Stromal cell of bone marrow (primary cell): Measurements from ENCODE around the gene MAGED2.
"Not testable (repeated sequence)": the region's sequence is repeated elsewhere in the genome, so short reads cannot be mapped to it uniquely, and the experiment has no call there.

Experiments
- DNase-seq: peaks from one replicate; pipeline ENCODE4 v3.0.0-alpha.2; 2012; ENCODE audit warnings: low read depth

The MAGED2 gene, protein sequence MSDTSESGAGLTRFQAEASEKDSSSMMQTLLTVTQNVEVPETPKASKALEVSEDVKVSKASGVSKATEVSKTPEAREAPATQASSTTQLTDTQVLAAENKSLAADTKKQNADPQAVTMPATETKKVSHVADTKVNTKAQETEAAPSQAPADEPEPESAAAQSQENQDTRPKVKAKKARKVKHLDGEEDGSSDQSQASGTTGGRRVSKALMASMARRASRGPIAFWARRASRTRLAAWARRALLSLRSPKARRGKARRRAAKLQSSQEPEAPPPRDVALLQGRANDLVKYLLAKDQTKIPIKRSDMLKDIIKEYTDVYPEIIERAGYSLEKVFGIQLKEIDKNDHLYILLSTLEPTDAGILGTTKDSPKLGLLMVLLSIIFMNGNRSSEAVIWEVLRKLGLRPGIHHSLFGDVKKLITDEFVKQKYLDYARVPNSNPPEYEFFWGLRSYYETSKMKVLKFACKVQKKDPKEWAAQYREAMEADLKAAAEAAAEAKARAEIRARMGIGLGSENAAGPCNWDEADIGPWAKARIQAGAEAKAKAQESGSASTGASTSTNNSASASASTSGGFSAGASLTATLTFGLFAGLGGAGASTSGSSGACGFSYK

GRCh38 chrX:54807524-54808108 lies at the start of gene MAGED2:
Gene MAGED2 (plus strand): TSS chrX:54807745. CDS start chrX:54809332, 1,587 bp downstream.
- peak; percentile 5 for DNase-seq

DNA sequence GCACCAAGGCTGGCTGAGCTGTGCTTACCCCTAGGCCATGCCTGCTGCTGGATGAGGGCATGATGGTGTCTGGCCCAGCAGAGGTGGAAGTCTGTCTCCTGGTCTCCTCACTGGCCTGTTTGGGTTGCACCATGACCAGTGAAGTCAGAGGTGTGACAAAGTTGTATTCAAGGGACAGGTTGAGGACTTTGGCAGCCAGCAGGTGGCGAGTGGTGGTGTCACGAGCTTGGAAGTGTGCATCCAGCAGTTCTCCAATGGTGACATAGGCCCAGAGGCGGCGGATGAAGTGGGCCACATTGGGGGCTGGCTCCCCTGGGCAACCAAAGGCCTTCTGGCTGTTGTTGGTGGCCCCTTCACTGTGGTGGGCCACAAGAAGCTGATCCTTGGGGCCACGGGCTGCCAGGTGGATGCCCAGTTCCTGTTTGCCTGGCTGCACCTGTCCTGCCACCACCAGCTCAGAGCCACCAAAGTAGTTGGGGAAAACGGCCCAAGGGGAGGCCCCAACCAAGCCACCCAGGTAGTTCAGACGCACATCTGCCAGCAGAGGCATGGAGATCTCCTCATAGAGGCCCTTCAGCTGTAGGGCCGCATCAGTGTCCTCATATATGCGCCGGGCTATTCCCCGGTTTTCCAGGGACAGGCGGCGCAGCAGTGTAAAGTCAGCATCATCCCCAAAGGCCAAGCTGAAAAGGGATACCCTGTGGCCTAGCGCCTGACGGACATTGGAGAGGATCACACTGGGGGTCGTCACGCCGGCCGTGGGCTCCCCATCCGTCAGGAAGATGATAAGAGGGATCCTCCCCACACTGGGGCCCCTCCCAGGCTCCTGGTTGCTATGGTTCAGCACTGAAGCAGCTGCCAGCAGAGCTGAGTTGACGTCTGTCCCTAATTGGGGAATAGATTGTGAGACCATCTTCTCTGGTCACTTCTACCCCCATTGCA lies 49.2 kb upstream of the MAGED2 start:
- no peak for DNase-seq

DNA sequence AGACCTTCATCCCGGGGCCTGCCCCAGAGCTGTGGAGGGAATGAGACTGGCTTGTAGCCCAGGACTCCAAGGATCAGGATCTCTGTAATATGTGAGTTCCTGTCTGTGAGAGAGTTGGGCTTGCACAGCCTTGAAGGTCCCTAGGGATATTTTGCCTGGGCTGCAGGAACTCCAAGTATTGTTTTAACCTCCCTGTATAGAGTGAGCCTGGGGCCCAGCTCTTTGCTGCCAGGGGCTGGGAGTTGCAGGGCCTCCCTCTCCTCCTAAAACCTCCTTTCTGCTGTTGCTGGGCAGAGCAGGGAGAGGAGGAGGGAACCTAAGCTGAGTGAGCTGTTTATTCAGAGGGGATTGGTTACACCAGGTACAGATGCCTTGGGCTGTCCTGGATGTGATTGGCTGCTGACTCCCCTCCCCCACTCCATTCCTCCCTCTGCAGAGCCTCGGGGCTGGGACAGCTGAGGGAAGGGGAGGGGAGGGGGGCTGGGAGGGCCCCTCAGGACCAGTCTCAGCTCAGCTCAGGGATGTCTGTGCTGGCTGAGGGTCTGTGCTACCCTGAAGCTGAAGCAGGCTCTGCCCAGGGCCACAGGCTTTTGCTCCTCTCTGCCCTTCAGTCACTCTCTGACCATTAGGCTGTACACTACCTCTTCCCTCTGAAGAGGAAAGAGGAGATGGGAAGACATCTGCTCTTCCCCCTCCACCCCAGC lies 33.0 kb upstream of the MAGED2 start:
- peak; percentile 27 for DNase-seq

DNA sequence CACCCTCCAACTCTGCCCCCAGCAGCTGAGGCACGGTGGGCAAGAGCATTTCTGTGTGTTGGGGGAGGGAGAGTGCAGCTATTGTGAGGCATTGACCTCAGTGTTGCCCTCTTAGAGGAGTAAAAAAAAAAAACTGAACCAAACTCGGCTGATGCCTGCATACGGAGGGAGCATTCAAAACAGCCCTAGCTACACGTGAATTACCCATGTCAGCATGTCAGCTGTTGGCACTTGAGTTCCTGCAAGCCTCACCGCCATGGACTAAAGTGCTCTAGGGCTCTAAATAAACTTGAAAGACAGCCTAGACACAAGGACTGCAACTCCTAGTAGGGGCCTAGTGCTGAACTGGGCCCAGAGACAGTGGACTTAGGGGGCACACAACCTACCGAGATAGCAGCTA lies 31.5 kb upstream of the MAGED2 start:
- no peak for DNase-seq

DNA sequence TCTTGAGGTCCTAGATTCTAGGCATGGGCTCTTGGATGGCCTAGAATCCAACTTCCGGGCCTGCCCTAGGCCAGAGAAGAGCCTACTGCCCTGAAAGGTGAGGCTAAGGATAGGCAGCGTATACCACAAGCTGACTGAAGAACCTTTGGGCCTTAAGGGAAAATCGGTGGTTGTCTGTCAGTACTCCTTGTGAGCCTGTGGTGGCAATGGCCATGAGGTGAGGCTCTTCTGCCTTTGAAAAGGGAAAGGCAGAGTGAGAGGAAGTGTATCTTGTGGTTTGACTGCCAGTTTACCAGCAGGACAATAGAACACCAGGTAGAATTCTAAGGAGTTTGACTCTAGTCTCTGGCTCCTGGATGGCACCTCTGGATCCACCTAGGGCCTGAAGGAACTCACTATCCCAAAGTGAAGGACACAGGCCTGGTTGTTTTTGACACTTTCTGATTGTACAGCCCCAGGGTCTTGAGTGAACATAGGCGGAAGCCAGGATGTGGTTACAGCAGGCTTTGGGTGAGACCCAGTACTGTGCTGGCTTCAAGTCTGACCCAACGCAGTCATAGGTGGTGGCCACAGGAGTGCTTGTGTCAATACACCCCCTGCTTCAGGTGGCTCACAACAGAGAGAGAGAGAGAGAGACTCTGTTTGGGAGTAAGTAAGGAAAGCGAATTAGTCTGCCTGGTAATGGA lies 30.4 kb upstream of the MAGED2 start:
- no peak for DNase-seq

- no peak for DNase-seq
These were observed 21.6 kb upstream of the MAGED2 start for GRCh38 chrX:54785901-54786300.

DNA sequence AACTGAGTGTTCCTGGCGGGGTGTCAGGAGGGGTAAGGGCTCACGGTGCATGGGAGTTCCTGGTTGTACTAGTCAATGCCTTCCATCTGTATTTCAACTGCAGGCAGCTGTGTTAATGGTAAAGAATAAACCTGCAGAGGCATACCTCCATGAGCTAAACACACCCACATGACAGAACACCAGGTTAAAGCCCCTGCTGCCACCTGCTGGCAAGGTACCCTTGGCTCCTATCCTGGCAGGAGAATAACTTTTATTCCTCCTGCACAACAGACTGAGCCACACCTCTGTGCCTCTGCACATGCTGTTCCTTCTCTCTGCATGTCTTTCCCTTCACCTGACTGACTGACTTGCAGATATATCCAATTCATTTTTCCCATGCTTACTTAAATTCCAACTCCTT lies 20.6 kb upstream of the MAGED2 start:
- no peak for DNase-seq

DNA sequence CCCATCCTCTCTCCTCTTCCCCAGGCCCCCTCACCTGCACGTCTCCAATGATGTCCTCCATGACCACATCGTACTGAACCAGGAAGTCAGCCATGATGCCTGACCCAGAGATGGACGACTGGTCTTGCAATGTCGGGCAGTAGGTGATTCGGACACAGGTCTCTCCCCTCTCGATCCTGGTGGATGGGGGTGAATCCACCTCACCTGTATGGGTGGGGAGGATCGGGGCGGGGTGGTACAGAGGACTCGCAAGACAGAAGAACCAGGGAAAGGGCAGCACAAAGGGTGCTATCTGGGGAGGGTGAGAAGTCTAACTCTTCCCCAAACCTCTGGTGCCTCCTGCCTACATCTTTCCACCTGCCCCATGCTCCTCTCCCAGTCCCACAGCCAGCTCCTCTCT lies 19.1 kb upstream of the MAGED2 start:
- DNase-seq: no peak

- not testable (repeated sequence) for DNase-seq
These were observed 18.1 kb upstream of the MAGED2 start for GRCh38 chrX:54789405-54789804.

GRCh38 chrX:54794028-54794427 lies 13.5 kb upstream of the MAGED2 start:
- no peak for DNase-seq

DNA sequence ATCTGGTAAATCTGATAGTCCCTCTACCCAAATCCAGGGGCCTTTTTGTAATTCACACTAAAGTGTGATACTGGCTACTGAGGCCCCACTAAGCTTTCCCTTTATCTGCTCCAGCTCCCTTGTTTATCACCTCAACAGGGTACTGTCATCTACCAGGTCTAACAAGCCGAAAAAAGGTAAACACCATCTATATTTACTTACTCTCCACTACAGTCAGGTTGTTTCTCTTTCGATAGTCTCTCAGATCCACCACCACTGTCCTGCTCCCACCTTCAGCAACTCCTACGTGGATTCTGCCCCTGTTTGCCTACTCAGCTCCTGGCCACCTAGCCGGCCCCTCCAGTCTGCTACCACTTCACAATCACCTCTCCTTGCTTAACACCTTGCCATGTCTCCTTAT lies 12.8 kb upstream of the MAGED2 start:
- DNase-seq: no peak

DNA sequence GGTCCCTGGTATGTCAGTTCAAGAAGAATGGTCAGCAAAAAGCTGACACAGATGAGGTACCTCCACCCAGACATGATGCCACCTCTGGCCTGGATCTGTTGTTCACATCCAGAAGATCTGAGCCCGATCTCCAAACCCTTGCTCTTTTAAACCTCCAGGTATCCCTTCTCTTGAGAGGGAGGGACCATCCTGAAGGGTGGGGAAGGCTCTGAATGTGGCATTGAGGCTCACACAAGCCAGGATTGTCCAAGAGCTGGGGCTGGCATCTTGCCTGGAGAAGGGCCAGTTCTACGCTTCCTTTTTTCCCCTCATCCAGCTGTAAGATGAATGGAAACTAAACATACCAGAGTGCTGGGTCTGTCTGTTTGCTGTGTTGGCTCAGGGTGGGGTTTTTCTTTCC lies 9.4 kb upstream of the MAGED2 start, which contains the start of gene ITIH6:
ITIH6 (minus strand) TSS at position 119 of the 400 bp plus-strand sequence; CDS start at position 74, 45 bp downstream.
- DNase-seq: no peak

DNA sequence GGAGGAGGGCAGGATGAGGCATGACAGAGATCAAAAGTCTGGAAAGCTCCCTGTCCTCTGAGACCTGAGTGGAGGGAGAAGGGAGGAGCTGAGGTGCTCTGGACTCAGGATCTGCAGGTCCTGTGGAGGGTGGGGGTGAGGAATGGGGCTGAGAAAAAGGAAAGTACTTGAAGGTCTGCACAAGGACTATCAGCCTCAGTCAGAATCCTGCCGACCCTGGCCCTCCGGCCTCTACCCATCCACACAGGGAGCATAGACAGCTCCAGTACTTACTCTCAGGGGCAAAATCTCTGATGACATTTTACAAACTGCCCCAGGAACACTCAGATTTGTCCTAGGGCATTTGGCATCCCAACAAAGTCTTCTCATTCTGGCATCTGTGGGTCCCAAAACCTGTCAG lies 8.5 kb upstream of the MAGED2 start:
- no peak for DNase-seq

DNA sequence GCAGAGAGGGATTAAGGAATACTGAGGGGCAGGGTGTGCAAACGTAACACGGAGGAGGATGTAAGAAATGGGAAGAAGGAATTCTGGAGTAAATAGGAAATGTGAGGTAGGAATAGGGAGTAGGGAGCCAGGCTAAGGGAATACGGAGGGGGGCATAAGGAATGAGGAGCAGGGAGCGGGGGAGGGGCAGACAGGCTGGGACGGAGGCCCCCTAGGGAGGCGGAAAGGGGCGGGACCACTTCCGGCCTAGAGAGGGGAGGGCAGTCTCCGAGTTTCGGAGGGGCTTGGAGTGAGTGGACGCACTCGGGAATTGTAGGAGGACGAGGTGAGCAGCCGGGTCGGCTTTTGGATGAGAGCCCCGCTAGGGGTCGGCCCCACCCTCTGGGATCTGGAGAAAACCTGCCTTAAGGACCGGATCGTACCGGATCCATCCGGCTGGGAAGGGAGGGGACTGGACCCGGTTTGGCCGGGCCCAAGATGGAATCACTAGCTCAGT lies 612 bp downstream of the MAGED2 start:
- peak; percentile 16 for DNase-seq

GRCh38 chrX:54808605-54809483 lies 1.3 kb downstream of the MAGED2 start:
- peak; percentile 89 for DNase-seq

DNA sequence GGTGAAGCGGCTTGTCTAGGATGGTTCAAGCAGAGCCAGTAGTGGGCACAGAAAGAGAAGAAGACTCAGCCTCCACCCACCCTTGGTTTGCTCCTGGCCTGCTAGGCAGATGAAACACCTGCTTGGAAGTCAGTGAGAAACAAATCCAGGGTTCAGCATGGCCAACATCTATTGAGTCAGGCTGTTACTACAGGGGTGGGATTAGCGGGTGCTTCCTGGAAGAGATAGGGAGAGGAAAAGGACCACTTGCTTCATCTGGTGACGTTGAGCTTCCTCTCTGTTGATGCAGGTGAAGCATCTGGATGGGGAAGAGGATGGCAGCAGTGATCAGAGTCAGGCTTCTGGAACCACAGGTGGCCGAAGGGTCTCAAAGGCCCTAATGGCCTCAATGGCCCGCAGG lies 3.0 kb downstream of the MAGED2 start:
- no peak for DNase-seq

DNA sequence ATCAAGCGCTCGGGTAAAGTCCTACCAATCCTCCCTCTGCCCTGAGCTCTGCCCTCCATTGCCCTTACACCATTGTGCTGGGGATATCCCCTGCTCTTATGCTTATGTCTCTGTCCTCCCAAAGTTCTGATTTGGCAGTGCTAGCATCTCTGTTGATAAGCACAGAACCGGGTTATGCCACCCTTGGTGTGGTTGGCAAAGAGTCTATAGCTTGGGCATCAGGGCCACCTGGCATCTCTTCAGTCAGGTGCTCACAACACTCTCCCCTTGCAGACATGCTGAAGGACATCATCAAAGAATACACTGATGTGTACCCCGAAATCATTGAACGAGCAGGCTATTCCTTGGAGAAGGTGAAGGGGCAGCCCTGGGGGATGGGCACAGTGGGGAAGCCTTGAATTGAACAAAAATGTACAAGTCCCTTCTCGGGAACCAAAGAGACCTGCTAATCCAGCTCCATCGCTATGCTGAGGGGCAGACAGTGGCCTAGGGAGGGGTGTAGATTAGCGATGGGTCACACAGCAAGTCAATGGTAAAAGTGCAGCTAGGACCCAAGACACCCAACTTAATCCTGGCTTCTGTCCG lies 3.8 kb downstream of the MAGED2 start:
- DNase-seq: no peak

DNA sequence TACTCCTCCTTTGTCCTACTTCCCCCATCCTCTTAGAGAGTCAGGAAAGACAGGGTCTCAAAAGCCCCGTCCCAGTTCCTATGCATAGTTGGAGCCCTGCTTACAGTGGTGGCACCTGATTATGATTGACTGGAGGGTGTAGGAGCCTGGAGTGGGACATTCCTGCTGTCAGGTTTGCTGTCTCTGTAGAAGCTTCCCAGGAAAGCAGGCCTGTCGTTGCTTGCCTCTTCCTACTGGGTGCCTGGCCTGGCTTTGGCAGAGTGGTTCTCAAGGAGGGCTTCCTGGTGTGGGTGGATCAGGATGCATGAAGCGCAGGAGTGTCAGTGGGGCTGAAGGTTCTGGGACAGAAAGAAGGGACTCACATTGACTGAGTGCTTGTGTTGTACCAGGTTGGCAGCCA lies 4.8 kb downstream of the MAGED2 start:
- DNase-seq: no peak

GRCh38 chrX:54817220-54817820 lies 9.8 kb downstream of the MAGED2 start:
- no peak for DNase-seq
